Measurements from ENCODE around the gene ITGAD. TPM values are rescaled to one million over a fixed set of nuclear protein-coding genes. Genes with fewer than 3 reads are reported as not detected.

The ITGAD gene
- total RNA-seq, 1 donor from 2014 or later, result 0.07 TPM

DNA sequence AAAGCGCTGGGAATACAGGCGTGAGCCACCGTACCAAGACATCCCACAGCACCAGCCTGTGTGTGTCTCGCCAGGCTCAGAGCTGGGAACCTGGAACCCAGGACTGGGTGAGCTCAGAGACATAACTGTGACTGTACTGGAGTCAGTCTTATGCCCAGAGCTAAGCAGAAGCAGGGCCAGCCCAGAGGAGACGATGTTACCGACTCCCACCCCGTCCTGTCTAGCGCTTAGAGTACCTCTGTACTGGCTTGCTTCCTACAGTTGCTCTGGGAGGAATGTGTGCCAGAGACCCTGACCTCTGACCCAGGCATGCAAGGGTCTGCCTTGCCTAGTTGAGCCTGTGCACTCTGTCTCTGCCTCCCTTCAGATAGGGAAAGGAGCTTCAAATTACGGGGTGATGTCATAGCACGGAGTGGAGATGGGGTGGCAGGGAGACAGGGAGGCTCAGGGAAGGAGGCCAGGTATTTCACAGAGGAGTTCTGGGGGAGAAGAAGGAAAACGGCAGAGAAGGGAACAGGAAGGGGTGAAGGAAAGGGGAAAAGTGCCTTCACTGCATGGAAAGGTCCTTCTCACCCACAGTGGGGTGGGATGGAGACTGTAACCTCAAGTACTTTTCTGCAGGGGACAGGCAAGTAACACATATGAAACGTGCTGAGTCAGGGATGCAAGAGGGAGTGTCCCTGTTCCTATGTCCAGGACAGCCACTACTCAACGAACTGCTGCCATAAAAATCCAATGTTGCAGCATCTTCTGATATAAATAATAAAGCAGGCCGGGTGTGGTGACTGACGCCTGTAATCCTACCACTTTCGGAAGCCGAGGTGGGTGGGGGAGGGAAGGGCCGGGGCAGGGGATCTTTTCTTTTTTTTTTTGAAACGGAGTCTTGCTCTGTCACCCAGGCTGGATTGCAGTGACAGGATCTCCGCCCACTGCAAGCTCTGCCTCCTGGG, 60.4 kb downstream of the ITGAD start:
- TF ChIP-seq, protein P1, sequence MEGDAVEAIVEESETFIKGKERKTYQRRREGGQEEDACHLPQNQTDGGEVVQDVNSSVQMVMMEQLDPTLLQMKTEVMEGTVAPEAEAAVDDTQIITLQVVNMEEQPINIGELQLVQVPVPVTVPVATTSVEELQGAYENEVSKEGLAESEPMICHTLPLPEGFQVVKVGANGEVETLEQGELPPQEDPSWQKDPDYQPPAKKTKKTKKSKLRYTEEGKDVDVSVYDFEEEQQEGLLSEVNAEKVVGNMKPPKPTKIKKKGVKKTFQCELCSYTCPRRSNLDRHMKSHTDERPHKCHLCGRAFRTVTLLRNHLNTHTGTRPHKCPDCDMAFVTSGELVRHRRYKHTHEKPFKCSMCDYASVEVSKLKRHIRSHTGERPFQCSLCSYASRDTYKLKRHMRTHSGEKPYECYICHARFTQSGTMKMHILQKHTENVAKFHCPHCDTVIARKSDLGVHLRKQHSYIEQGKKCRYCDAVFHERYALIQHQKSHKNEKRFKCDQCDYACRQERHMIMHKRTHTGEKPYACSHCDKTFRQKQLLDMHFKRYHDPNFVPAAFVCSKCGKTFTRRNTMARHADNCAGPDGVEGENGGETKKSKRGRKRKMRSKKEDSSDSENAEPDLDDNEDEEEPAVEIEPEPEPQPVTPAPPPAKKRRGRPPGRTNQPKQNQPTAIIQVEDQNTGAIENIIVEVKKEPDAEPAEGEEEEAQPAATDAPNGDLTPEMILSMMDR (IDR thresholded peaks at IDR 0.05), result no peak
- DNase-seq (no peak), ATAC-seq (ENCODE audit: low read depth) (no peak)
- peaks cover 43% of the 10 kb centered on the region for H3K4me1 Mint-ChIP-seq
- no peak overlapping the region for H3K4me3 Mint-ChIP-seq
- CTCF ChIA-PET, result interaction anchor here (1.3 kb wide), 1 partner anchor 11 kb away, joined by 3 read pairs; the partner anchor contains the start of gene ZNF843
- peaks cover 11% of the 10 kb centered on the region for H3K36me3 Mint-ChIP-seq (ENCODE audit: low read depth)
- H3K9me3 Mint-ChIP-seq, result no peaks in the 10 kb centered on the region
- H3K27me3 Mint-ChIP-seq, result no peaks in the 10 kb centered on the region
- intact Hi-C loops (cut with micrococcal nuclease), result no loop called here
- POLR2A ChIA-PET, result no interaction called here
- H3K27ac Mint-ChIP-seq, result peak overlapping the region; percentile 25

- peaks cover 53% of the 10 kb centered on the region for H3K4me1 Mint-ChIP-seq
- CTCF ChIA-PET, result interaction anchor here (1.0 kb wide), 1 partner anchor 471 kb away, joined by 3 read pairs; the partner anchor contains the start of gene HSD3B7
- no peaks in the 10 kb centered on the region for H3K9me3 Mint-ChIP-seq
- no peaks in the 10 kb centered on the region for H3K27me3 Mint-ChIP-seq
- ATAC-seq (ENCODE audit: low read depth) (no peak), DNase-seq (no peak)
- peak overlapping the region; percentile 42 for H3K27ac Mint-ChIP-seq
- H3K36me3 Mint-ChIP-seq (ENCODE audit: low read depth), result peaks cover 16% of the 10 kb centered on the region
- POLR2A ChIA-PET, result interaction anchor here (0.6 kb wide), 1 partner anchor 53 kb away, joined by 3 read pairs; the partner anchor contains the start of gene RUSF1
- intact Hi-C loops (cut with micrococcal nuclease), result loop anchor here (5.0 kb wide), 2 partner anchors 242 to 257 kb away; a partner anchor contains a TSS
- peak overlapping the region; percentile 3 for H3K4me3 Mint-ChIP-seq
- TF ChIP-seq, protein P1 (IDR thresholded peaks at IDR 0.05), result no peak
These were observed 62.6 kb downstream of the ITGAD start for GRCh38 chr16:31455601-31456314.

GRCh38 chr16:31456988-31457360, 63.8 kb downstream of the ITGAD start:
- ChIA-PET POLR2A (interaction anchor here (1.2 to 1.6 kb wide), 2 partner anchors 256 to 339 kb away, joined by 3 to 7 read pairs; partner anchors contain the start of gene KAT8), CTCF (no interaction called here)
- ATAC-seq (ENCODE audit: low read depth), result no peak
- peaks cover 16% of the 10 kb centered on the region for H3K36me3 Mint-ChIP-seq (ENCODE audit: low read depth)
- no peaks in the 10 kb centered on the region for H3K9me3 Mint-ChIP-seq
- no peak for DNase-seq
- no peaks in the 10 kb centered on the region for H3K27me3 Mint-ChIP-seq
- intact Hi-C loops (cut with micrococcal nuclease), result loop anchor here (5.0 kb wide), 2 partner anchors 240 to 255 kb away; a partner anchor contains a TSS
- peaks cover 54% of the 10 kb centered on the region for H3K4me1 Mint-ChIP-seq
- no peak overlapping the region for H3K27ac Mint-ChIP-seq
- TF ChIP-seq, protein P1 (IDR thresholded peaks at IDR 0.05), result no peak
- peak overlapping the region; percentile 19 for H3K4me3 Mint-ChIP-seq

DNA sequence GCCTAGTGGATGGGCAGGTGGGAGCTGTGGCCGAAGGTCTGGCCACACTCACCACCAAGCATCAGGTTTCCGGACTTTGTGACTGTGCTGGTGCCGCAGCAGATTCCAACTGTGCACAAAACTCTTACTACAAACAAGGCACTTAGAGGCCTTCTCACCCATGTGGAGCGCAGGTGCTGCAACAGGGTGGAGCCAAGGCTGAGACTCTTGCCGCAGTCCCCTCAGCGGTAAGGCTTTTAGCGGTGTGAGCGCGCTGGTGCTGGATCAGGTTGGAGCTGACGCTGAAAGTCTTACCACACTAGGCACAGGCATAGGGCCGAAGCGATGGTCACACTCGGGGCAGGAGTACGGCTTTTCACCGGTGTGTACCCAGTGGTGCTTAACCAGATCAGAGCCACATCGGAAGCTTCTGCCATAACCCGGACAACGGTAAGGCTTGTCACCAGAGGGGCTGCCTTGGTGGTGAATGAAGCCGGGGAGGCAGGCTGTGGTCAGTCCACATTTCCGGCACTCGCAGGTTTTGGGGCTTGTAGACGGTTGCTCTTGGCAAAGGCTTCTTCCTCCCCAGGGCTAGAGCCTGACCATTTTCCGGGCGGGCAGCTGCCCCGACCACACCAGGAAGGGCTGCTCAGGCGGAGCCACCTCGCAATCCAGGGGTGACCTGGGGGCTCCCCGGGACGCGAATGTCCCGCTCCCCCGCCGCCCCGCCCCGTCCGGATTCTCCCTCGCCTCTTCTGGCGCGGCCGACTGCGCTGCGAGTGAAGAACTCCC, 65.1 kb downstream of the ITGAD start:
- TF ChIP-seq, protein P1 (IDR thresholded peaks at IDR 0.05), result no peak
- Mint-ChIP-seq H3K27ac (peak overlapping the region; percentile 98), H3K27me3 (no peaks in the 10 kb centered on the region), H3K4me1 (peaks cover 54% of the 10 kb centered on the region), H3K36me3 (ENCODE audit: low read depth) (peaks cover 24% of the 10 kb centered on the region), H3K4me3 (peak overlapping the region; percentile 91), H3K9me3 (no peaks in the 10 kb centered on the region)
- intact Hi-C loops (cut with micrococcal nuclease), result loop anchor here (2.0 to 5.0 kb wide), 4 partner anchors 15 to 341 kb away; partner anchors contain the start of genes KAT8 and ZNF843
- no peak for ATAC-seq (ENCODE audit: low read depth)
- ChIA-PET POLR2A (interaction anchor here (0.6 to 3.7 kb wide), 28 partner anchors 11 to 1274 kb away, joined by 3 to 35 read pairs (median 5); partner anchors contain the start of genes FUS, KAT8, PHKG2 and PRR14), CTCF (interaction anchor here (1.0 to 1.3 kb wide), 4 partner anchors 13 to 474 kb away, joined by 3 to 4 read pairs (median 4); partner anchors contain the start of gene ZNF267)
- peak; percentile 45 for DNase-seq

All from activated B cell treated with CpG ODN at 0.5 μM for 24 hours (primary cell).